ENCODE results near the gene RNF220. TPM values are rescaled to one million over a fixed set of nuclear protein-coding genes. Genes with fewer than 3 reads are reported as not detected.

Gene RNF220
- total RNA-seq, 4 donors from 2014 or later, result 45.8 to 169 (median 89.4) TPM

DNA sequence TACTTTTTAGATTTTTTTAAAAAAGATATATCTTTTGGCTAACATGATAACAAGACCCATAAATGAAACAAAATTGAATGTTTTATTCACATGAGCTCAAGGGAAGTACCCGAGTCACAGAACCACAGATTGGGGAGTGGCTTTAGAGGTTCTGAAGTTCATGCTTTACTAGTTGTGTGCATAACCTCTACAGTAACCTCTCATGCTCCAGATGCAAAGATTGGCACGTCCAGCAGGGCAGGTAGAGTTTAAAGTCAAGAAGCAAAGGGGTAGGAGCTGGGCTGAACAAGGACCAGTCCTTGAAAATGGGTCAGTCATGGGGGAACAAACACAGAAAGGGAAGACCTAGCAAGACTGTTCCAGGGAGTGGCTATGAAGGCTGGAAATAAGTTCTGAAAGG is 109.6 kb downstream of the RNF220 start:
- no peaks in the 10 kb centered on the region for H3K4me1 ChIP-seq
- no peaks in the 10 kb centered on the region for H3K9me3 ChIP-seq
- no peaks in the 10 kb centered on the region for H3K36me3 ChIP-seq
- no peak for DNase-seq
- H3K27ac ChIP-seq, result no peak overlapping the region
- no peak overlapping the region for H3K4me3 ChIP-seq
- TF ChIP-seq POLR2A (IDR thresholded peaks at IDR 0.05), result no peak
- no peak for TF ChIP-seq EP300 (IDR thresholded peaks at IDR 0.05; ENCODE audit: low read depth)
- TF ChIP-seq, protein P1, sequence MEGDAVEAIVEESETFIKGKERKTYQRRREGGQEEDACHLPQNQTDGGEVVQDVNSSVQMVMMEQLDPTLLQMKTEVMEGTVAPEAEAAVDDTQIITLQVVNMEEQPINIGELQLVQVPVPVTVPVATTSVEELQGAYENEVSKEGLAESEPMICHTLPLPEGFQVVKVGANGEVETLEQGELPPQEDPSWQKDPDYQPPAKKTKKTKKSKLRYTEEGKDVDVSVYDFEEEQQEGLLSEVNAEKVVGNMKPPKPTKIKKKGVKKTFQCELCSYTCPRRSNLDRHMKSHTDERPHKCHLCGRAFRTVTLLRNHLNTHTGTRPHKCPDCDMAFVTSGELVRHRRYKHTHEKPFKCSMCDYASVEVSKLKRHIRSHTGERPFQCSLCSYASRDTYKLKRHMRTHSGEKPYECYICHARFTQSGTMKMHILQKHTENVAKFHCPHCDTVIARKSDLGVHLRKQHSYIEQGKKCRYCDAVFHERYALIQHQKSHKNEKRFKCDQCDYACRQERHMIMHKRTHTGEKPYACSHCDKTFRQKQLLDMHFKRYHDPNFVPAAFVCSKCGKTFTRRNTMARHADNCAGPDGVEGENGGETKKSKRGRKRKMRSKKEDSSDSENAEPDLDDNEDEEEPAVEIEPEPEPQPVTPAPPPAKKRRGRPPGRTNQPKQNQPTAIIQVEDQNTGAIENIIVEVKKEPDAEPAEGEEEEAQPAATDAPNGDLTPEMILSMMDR (IDR thresholded peaks at IDR 0.05), result no peak
- TF ChIP-seq POLR2AphosphoS5 (IDR thresholded peaks at IDR 0.05), result no peak
- intact Hi-C loops (cut with DNase I; ENCODE audit: low total_unique reads), result no loop called here
- in situ Hi-C loops (cut with MboI; ENCODE audit: low pct_ligation_motif_present in 1 of 4, low pct_unique_long_range_greater_than_20kb in 1 of 4, low sequenced_read_pairs in 3 of 4), result no loop called here
- 51 to 60% methylated on average over 1 to 2 of the region's 2 CpGs for WGBS, 2 donors (ENCODE audit: low coverage in 1 of 2)
- H3K27me3 ChIP-seq, result peaks cover 18% of the 10 kb centered on the region

DNA sequence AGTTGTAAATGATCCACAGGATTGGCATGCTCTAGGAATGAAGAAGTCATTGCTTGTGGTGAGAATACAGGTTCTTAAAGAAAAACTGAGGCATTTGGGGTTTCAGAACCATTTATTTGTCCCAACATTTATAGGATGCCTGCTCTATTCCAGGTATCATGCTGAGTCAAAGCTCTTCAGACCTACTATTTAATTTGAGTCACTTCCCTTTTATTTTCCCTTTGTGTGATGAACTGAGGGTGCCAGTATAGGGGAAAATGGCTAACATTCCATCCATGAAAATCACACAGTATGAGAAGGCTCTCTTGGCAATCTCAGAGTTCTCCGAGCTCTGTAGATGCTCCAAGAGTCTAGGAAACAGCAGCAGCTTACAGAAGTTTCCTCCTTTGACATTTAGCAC is 110.4 kb downstream of the RNF220 start:
- intact Hi-C loops (cut with DNase I; ENCODE audit: low total_unique reads) (no loop called here), in situ Hi-C loops (cut with MboI; ENCODE audit: low pct_ligation_motif_present in 1 of 4, low pct_unique_long_range_greater_than_20kb in 1 of 4, low sequenced_read_pairs in 3 of 4) (no loop called here)
- H3K27ac ChIP-seq, result no peak overlapping the region
- no peak overlapping the region for H3K4me3 ChIP-seq
- 91% methylated on average over 1 of the region's 1 CpG; no CpG with 5 or more reads in 1 of the 2 donors for whole genome bisulfite sequencing, 2 donors (ENCODE audit: low coverage in 1 of 2)
- no peaks in the 10 kb centered on the region for H3K36me3 ChIP-seq
- peaks cover 16% of the 10 kb centered on the region for H3K27me3 ChIP-seq
- H3K9me3 ChIP-seq, result no peaks in the 10 kb centered on the region
- no peak for DNase-seq
- no peak for TF ChIP-seq EP300 (IDR thresholded peaks at IDR 0.05; ENCODE audit: low read depth)
- no peak for TF ChIP-seq POLR2A (IDR thresholded peaks at IDR 0.05)
- TF ChIP-seq, protein P1 (IDR thresholded peaks at IDR 0.05), result no peak
- no peak for TF ChIP-seq POLR2AphosphoS5 (IDR thresholded peaks at IDR 0.05)
- H3K4me1 ChIP-seq, result no peaks in the 10 kb centered on the region

DNA sequence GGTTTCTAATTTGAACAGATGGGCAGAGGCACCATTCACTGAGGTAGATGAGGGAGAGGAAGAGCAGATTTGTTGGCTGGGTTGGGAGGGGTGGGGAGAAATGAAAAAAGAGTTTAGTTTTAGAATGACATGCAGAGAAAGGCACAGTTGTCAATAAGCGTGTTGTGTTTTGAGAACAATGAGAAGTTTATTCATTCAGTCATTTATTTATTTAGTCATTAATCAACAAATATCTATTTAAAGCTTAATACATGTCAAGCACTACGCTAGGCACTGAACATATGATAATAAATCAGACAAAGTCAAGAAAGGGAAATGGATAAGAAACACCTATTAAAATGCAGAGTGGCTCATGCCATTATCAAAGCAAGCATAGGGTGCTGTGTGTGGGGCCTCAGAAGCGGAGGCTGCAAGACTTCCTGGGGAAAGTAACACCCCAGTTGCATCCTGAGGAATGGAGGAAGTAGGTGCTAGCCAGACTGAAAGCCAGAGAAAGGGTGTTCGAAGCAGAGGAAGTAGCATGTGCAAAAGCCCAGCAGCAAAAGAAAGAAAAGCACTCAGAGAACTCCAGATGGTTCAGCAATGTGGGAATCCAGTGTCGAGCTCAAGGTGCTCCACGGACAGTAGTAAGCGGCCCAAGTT is 114.1 kb downstream of the RNF220 start:
- WGBS, 2 donors (ENCODE audit: low coverage in 1 of 2), result 62 to 75% methylated on average over 6 to 7 of the region's 7 CpGs
- H3K9me3 ChIP-seq, result no peaks in the 10 kb centered on the region
- intact Hi-C loops (cut with DNase I; ENCODE audit: low total_unique reads), result no loop called here
- no peaks in the 10 kb centered on the region for H3K4me1 ChIP-seq
- H3K27ac ChIP-seq, result no peak overlapping the region
- no peak for TF ChIP-seq POLR2A (IDR thresholded peaks at IDR 0.05)
- no peak for TF ChIP-seq POLR2AphosphoS5 (IDR thresholded peaks at IDR 0.05)
- no peak for TF ChIP-seq EP300 (IDR thresholded peaks at IDR 0.05; ENCODE audit: low read depth)
- TF ChIP-seq, protein P1 (IDR thresholded peaks at IDR 0.05), result no peak
- H3K4me3 ChIP-seq, result no peak overlapping the region
- H3K36me3 ChIP-seq, result no peaks in the 10 kb centered on the region
- H3K27me3 ChIP-seq, result peaks cover 17% of the 10 kb centered on the region
- in situ Hi-C loops (cut with MboI; ENCODE audit: low pct_ligation_motif_present in 1 of 4, low pct_unique_long_range_greater_than_20kb in 1 of 4, low sequenced_read_pairs in 3 of 4), result no loop called here
- no peak for DNase-seq

DNA sequence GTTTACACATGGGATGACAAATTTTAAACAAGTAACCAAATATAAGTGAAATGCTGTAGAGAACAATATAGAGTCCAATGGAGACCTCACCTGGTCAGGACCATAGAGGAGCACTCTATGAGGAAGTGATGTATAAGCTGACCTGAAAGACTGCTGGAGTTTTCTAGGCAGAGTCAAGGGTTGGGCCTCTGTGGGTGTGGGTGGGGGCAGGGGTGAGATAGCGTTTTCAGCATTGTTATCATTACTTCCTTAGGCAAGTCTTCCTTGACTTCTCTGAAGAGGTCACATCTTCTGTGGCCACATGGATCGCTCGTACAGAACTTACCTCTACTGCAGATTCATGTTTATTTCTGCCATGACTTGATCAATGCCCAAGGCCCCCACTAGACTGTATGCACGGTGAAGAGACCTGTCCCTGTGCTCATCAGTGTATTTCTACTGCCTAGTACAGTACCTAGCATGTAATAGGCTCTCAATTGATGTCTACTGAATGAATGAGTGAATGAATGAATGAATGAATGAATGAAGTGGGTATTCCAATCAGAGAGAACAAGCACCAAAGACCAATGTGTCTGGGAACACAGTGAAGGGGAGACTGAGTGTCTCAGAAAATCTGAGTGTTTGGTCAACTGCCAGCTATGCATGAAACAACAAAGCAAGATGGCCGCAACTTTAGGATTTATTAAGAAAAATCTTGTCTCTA is 116.5 kb downstream of the RNF220 start:
- Histone ChIP-seq H3K9me3 (no peaks in the 10 kb centered on the region), H3K4me1 (no peaks in the 10 kb centered on the region), H3K27ac (no peak overlapping the region), H3K36me3 (no peaks in the 10 kb centered on the region), H3K4me3 (no peak overlapping the region), H3K27me3 (peaks cover 24% of the 10 kb centered on the region)
- DNase-seq, result no peak
- TF ChIP-seq, protein P1 (IDR thresholded peaks at IDR 0.05), result no peak
- no peak for TF ChIP-seq EP300 (IDR thresholded peaks at IDR 0.05; ENCODE audit: low read depth)
- no peak for TF ChIP-seq POLR2A (IDR thresholded peaks at IDR 0.05)
- TF ChIP-seq POLR2AphosphoS5 (IDR thresholded peaks at IDR 0.05), result no peak
- intact Hi-C loops (cut with DNase I; ENCODE audit: low total_unique reads) (no loop called here), in situ Hi-C loops (cut with MboI; ENCODE audit: low pct_ligation_motif_present in 1 of 4, low pct_unique_long_range_greater_than_20kb in 1 of 4, low sequenced_read_pairs in 3 of 4) (no loop called here)
- WGBS, 2 donors (ENCODE audit: low coverage in 1 of 2), result 87 to 94% methylated on average over 2 to 5 of the region's 5 CpGs
